Effector memory CD4-positive, alpha-beta T cell (primary cell): ENCODE data around the gene CD3D.

Source experiments
- DNase-seq, 3 donors: peaks; one replicate each; pipeline ENCODE4 v3.0.0-alpha.2; 2020
- H3K27ac ChIP-seq: 2 replicates; pipeline ENCODE4 v1.7.0; 2013; ENCODE audit warnings: mild to moderate bottlenecking, low read length, moderate library complexity; ENCODE audit not compliant: insufficient read depth, poor library complexity, severe bottlenecking
- H3K27me3 ChIP-seq: replicated peaks from 2 replicates; pipeline ENCODE4 v1.7.0; 2013; ENCODE audit warnings: mild to moderate bottlenecking, low read length; ENCODE audit not compliant: insufficient read depth, control insufficient read depth, poor library complexity, severe bottlenecking
- H3K36me3 ChIP-seq: 2 replicates; pipeline ENCODE4 v1.7.0; 2013; ENCODE audit warnings: mild to moderate bottlenecking, low read length, moderate library complexity; ENCODE audit not compliant: control insufficient read depth, insufficient read depth
- H3K4me1 ChIP-seq: 2 replicates; pipeline ENCODE4 v1.7.0; 2013; ENCODE audit warnings: low read length, mild to moderate bottlenecking; ENCODE audit not compliant: control insufficient read depth, insufficient read depth, poor library complexity, severe bottlenecking
- H3K4me3 ChIP-seq: 2 replicates; pipeline ENCODE4 v1.7.0; 2013; ENCODE audit warnings: low read length, low read depth, mild to moderate bottlenecking; ENCODE audit not compliant: insufficient read depth, poor library complexity, severe bottlenecking
- H3K9me3 ChIP-seq: 2 replicates; pipeline ENCODE4 v1.7.0; 2013; ENCODE audit warnings: mild to moderate bottlenecking, low read length, moderate library complexity; ENCODE audit not compliant: control insufficient read depth

Gene CD3D

GRCh38 chr11:118341261-118341660, 1.2 kb downstream of the CD3D start:
- no peak for DNase-seq
- Histone ChIP-seq H3K4me1 (peaks cover 59% of the 10 kb centered on the region), H3K4me3 (peak overlapping the region; percentile 64), H3K9me3 (no peaks in the 10 kb centered on the region), H3K27ac (peak overlapping the region; percentile 93), H3K36me3 (peaks cover 10% of the 10 kb centered on the region), H3K27me3 (no peaks in the 10 kb centered on the region)

GRCh38 chr11:118340449-118340848, 2.1 kb downstream of the CD3D start:
- peaks cover 10% of the 10 kb centered on the region for H3K36me3 ChIP-seq
- peak overlapping the region; percentile 64 for H3K4me3 ChIP-seq
- no peaks in the 10 kb centered on the region for H3K9me3 ChIP-seq
- peak overlapping the region; percentile 93 for H3K27ac ChIP-seq
- H3K4me1 ChIP-seq, result peaks cover 56% of the 10 kb centered on the region
- H3K27me3 ChIP-seq, result no peaks in the 10 kb centered on the region
- no peak for DNase-seq

GRCh38 chr11:118339281-118339961, 3.1 kb downstream of the CD3D start:
- Histone ChIP-seq H3K27ac (peak overlapping the region; percentile 93), H3K9me3 (no peaks in the 10 kb centered on the region), H3K4me1 (peaks cover 64% of the 10 kb centered on the region), H3K27me3 (no peaks in the 10 kb centered on the region), H3K36me3 (peaks cover 10% of the 10 kb centered on the region), H3K4me3 (peak overlapping the region; percentile 64)
- no peak for DNase-seq

- Histone ChIP-seq H3K4me1 (peaks cover 71% of the 10 kb centered on the region), H3K4me3 (peak overlapping the region; percentile 64), H3K9me3 (no peaks in the 10 kb centered on the region), H3K36me3 (peaks cover 10% of the 10 kb centered on the region), H3K27ac (peak overlapping the region; percentile 93), H3K27me3 (no peaks in the 10 kb centered on the region)
- DNase-seq, result peak; percentile 82 to 87 (median 83)
Observed at GRCh38 chr11:118338637-118339061, 3.9 kb downstream of the CD3D start.

GRCh38 chr11:118334745-118335144, 7.8 kb downstream of the CD3D start:
- H3K9me3 ChIP-seq, result no peaks in the 10 kb centered on the region
- peak overlapping the region; percentile 63 for H3K27ac ChIP-seq

GRCh38 chr11:118328745-118329144, 13.8 kb downstream of the CD3D start:
- Histone ChIP-seq H3K27ac (no peak overlapping the region), H3K27me3 (no peaks in the 10 kb centered on the region), H3K4me3 (no peak overlapping the region), H3K36me3 (no peaks in the 10 kb centered on the region), H3K4me1 (peaks cover 4% of the 10 kb centered on the region), H3K9me3 (no peaks in the 10 kb centered on the region)
- no peak for DNase-seq

More at GRCh38 chr11:118334745-118335144, 7.8 kb downstream of the CD3D start:
- H3K4me3 ChIP-seq, result no peak overlapping the region
- H3K27me3 ChIP-seq, result no peaks in the 10 kb centered on the region
- peaks cover 45% of the 10 kb centered on the region for H3K4me1 ChIP-seq
- peaks cover 7% of the 10 kb centered on the region for H3K36me3 ChIP-seq
- DNase-seq, result no peak

GRCh38 chr11:118325283-118325682, 17.2 kb downstream of the CD3D start:
- H3K4me1 ChIP-seq, result peaks cover 9% of the 10 kb centered on the region
- DNase-seq, result no peak
- H3K4me3 ChIP-seq, result no peak overlapping the region
- no peaks in the 10 kb centered on the region for H3K9me3 ChIP-seq
- H3K27ac ChIP-seq, result no peak overlapping the region
- no peaks in the 10 kb centered on the region for H3K36me3 ChIP-seq
- no peaks in the 10 kb centered on the region for H3K27me3 ChIP-seq

- no peak overlapping the region for H3K27ac ChIP-seq
- no peaks in the 10 kb centered on the region for H3K9me3 ChIP-seq
- DNase-seq, result no peak
- H3K27me3 ChIP-seq, result no peaks in the 10 kb centered on the region
- no peak overlapping the region for H3K4me3 ChIP-seq
- no peaks in the 10 kb centered on the region for H3K36me3 ChIP-seq
- peaks cover 32% of the 10 kb centered on the region for H3K4me1 ChIP-seq
Observed at GRCh38 chr11:118322721-118323120, 19.8 kb downstream of the CD3D start.

GRCh38 chr11:118321386-118322082, 21.0 kb downstream of the CD3D start:
- Histone ChIP-seq H3K27me3 (no peaks in the 10 kb centered on the region), H3K9me3 (no peaks in the 10 kb centered on the region), H3K4me3 (no peak overlapping the region), H3K36me3 (no peaks in the 10 kb centered on the region), H3K4me1 (peaks cover 42% of the 10 kb centered on the region), H3K27ac (no peak overlapping the region)
- DNase-seq, result no peak

- DNase-seq, result no peak
- no peak overlapping the region for H3K27ac ChIP-seq
- H3K4me1 ChIP-seq, result peaks cover 52% of the 10 kb centered on the region
Observed at GRCh38 chr11:118320515-118320914, 22.0 kb downstream of the CD3D start.

More at GRCh38 chr11:118320515-118320914, 22.0 kb downstream of the CD3D start:
- Histone ChIP-seq H3K27me3 (no peaks in the 10 kb centered on the region), H3K4me3 (no peak overlapping the region), H3K9me3 (no peaks in the 10 kb centered on the region), H3K36me3 (no peaks in the 10 kb centered on the region)
